Measurements from ENCODE around the gene MTUS2.

Gene MTUS2

DNA sequence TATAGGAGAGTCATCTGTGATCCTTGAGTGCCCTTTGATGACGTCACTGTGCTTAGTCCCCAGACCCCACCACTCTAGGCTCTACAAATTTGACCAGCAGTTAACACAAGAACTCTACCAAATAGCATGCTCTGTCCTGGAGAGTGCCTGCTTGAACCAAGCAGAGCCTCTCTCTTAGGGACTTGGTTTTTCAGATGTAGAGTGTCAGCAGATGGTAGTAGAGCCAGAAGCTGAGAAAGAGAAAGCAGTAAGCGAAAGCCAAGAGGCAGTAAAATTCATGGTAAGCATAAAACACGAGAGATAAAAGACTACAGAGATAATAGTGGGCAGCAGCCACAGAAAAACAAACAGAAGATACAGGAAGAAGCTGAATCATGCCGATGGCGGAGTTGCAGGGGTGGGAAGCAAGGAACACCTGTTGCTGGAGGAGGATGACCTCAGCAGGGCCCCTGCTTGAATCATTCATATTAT lies 582.1 kb downstream of the MTUS2 start:
- no peak for DNase-seq (ENCODE audit: low read depth in 2 of 2)

DNA sequence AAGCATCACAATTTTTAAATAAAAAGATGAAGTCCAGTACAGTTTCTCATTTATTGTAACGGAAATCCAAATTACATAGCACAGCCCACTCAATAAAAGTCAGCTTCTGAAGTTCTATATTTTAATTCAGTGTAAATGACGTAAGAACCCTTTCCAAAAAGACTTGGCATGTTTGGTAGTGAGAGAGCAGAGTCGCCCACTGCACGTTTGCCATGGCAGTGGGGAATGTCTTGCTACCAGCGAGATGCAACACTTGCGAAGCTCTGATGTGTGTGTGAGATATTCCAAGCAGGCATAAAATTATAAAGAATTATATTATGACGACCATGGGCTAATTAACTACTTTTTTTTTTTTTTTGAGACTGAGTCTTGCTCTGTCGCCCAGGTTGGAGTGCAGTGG lies 585.3 kb downstream of the MTUS2 start:
- DNase-seq (ENCODE audit: low read depth in 2 of 2): no peak

DNA sequence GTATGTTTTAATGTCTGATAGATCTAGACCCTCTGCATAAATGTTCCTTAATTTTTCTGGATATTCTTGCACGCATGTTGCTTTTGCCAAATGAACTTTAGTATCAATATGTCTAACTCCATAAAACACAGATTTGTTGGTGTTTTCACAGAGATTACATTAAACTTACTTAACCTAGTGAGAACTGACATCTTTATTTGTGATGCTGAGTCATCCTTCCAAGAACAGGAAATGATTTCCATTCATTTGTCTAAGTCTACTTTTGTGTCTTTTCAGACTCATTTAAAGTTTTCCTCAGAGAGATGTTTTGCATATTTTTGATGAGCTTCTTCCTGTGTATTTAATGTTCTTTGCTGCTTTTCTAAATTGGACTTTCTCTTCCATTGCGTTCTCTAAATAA lies 591.3 kb downstream of the MTUS2 start:
- no peak for DNase-seq (ENCODE audit: low read depth in 2 of 2)

DNA sequence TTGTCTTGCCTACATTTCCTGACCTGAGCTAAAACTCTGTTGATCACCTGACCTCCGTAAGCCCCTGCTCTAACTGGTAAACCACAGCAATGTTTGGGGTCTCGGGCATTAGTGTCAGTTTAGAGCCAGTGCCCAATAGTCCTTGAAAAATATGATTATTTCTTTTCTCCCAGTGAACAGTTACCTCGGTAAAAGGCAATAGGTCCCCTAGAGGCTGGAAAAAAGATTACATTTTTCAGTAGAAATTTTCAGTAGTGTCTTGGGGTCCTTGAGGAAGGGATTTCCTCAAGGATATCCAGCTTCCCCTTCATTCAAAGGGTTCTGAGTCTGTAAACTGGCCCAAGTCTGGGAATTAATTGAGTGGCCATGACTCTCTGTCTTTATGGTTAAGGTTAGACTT lies 597.9 kb downstream of the MTUS2 start:
- no peak for DNase-seq (ENCODE audit: low read depth in 2 of 2)

DNA sequence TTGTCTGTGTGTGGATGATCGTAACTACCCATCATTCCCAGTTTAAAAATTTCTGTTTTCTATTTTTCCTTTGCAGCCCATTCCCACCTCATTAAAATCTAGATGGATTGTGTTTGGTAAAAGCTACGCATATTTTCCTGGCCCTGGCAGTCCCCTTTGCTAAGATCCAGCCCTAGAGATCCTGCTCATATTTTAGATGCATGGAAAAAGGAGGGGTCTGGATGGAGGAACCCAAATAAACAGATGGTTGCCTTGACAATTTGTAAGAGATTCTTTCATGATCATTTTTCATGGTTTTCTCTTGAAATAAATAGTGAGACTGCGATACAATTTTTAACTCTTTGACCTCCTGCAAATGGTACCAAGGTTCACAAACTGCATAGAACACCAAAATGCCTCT lies 601.0 kb downstream of the MTUS2 start:
- no peak for DNase-seq (ENCODE audit: low read depth in 2 of 2)

DNA sequence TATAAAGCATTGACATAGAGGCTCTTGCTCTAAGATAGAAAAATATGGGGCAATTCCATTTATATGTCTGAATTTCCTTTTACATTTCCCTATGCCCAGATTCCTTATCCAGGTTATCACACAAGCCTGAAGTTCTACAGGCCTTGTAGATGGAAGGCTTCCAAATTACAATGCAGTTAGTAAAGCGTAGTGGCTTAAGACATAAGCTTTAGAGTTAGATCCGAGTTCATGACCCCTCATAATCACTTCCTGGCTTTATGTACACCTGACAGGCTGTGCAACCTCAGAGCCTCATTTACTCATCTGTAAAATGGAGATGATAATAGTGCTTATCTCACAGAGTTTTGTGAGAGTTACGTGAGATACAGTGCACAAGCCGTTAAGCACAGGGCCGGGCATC lies 601.9 kb downstream of the MTUS2 start:
- DNase-seq (ENCODE audit: low read depth in 2 of 2): no peak

DNA sequence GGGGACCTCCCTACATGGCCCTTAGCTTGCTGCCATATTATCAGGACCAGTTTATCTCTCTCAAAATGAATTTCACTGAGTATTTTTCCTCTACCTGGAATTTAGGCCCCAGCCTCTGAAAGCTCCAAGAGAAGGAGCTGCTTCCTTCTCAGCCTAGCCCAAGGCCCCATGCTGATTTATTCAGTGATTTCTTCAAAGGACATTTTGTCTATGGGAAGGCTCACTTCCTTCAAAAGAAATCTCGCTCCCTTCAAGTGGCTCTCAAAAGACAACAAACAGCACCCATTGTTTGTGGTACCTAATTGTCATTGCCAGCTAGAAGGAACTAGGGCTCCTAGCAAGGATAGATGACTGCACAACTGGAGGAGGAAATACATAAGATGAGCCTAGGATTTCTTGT lies 602.9 kb downstream of the MTUS2 start:
- no peak for DNase-seq (ENCODE audit: low read depth in 2 of 2)

DNA sequence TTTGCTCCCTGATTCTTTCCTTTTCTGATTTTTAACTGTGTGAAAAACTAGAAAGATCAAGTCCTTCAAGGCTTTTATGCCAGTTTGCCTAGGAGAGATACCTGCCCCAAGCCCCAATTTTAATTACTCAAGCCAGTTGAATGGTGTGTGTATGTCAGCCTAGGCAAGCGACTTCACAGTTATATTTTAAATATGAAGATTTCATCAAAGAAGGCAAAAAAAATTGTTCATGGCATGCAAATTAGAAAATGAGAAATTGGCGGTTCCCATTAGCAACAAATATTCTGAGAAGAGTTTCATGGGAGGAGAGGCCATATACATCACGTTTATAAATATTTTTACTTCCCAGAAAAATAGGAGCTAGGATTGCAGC lies 607.8 kb downstream of the MTUS2 start:
- DNase-seq (ENCODE audit: low read depth in 2 of 2): no peak

DNA sequence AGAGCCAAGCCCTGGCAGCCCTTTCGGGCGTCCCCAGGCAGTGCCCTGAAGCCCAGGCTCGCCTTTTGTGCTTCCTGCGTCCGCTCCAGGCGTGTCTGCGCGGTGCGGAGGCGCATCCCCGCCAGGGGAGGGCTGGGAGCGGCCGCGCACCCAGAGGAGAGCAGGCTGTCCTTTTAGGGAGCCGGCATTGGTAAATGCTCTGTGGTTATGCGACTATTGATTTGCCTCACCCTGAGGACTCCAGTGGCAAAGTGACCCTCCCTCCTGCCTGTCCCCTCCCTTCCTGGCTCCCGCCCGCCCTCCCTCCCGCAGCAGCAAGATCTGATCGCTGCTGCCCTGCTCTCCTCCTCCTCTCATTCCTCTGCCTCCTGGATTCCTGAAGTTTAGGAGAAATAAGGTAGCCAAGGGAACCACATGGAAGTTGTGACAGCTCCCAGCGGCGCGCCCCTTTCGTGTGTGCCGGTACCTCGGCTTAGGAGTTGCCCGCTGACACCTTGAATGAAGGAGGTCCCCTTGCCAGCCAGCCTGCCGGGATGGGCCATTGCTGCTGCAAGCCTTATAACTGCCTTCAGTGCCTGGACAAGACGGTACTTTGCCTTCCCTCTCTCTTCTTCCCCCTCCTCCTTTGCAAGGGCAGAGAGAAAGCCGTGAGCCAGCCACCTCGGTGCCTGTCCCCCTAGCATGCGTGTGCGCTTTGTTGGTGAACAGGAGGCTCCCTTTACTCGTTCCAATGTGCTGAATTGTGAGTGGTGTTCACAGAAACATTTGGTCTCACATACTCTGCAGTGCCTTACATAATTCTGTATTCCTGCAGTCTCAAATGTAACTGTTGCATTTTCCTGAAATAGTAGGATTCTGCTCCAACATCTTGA lies 608.4 kb downstream of the MTUS2 start:
- DNase-seq (ENCODE audit: low read depth in 2 of 2): no peak

DNA sequence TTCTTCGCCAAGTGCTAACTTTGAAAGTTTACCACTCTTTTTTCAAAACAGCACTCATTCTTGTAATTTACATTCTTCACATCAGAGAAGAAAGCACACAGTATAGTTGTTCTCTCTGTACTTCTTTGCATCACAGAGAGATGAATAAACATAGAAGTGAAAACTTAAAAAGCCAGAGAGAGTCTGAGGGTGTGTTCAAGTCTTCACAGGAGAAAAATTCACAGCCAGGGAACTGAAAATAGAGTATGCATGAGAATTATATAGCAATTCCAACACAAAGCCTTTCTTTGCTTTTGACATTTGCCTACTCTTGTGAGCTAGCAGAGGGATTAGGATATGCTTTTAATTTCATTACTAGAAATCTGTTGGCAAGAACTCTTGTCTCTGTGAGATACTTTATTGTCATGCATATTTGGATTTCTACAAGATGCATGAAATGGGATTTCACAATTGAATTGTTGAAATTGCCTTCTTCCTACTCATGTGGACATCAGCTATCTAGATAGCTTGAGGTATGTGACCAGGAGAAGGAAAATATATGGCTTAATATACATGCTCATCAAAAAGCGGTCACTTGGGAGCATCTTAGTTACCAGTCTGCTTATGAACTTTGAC lies 609.3 kb downstream of the MTUS2 start:
- DNase-seq (ENCODE audit: low read depth in 2 of 2): no peak

DNA sequence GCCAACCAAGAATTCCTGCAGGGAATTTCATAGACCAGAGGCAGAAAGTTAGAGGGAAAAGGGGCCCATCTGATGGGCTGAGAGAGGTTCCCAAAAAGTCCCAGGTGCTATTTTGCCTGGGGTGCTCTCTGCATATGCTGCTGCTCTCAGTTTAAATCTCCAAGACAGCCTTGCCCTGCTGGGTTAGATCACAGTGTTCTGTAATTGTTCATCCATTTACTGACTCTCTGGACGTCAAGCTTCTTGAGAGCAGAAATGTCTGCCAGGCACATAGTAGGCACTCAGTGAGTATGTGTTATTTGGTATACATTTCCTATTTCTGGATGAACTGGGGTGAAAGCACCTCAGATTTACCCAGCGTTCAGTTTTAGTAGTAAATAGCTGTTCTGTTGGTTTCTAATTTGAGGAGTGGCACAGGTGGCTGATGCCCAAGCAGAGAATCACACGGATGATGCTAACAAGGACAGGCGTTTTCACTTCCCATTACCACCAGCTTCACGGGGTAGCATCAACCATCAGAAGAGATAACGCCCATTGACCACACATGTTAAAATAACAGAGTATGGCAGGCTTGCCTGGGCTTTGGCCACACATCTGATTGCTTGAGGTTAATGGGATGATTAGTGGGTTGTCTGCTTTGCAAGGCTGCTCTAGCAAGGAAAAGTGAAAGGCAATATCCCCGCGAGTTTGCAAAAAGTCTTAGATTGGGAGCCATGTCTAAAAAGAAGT lies 614.2 kb downstream of the MTUS2 start:
- DNase-seq (ENCODE audit: low read depth in 2 of 2): no peak

DNA sequence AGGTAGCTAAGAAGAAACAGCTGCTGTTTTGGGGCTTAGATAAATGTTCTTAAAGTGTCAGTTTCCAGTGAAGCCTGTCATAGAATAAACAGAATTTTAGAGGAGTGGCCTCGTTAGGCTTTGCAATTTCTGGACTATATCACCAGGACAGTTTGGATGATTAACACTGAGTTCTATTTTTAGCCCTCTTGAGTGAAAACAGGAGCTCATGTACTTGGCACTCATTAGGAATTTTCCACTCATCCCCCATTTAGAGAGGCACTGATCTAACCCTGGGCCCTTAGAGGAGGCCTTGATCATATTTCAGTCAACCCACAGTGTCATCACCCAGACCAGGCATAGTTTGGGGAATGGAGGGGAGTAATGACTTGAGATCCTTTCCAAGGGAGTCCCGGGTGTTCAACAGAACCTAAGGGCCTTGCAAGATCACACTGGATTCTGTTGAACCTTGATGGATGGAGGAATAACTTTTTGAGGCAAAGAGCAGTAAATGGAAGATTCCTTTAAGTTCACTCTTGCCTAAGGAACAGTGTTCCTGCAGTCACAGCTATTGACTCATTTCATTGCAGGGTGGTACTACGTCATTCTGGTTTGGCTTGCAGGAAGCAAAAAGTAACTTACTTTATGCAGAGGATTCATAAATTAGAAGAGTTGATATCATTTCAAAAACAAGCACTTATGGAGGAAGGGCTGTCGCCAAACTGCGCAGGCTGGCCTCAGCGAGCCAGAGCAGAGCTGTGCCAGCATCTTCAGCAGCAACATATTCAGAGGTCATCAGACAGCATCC lies 615.2 kb downstream of the MTUS2 start:
- DNase-seq (ENCODE audit: low read depth in 2 of 2): no peak

DNA sequence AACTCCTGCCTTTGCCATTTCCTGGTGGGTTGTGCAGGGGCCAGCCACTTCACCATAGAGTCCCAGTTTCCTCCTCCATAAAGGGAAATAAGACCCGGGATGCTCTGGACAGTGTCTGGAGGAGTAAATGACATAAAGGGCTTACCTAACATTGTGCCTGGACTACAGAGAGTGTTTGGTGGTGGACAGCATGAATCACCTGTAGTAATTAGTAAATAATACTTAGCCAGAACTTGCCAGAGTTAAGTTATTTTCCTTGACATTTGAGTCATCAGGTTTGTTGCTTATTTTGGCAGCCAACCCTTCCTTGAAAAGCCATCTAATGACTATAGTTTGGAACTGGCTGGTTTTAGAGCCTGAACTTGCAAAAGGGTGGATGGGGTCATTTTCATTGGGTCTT lies 616.2 kb downstream of the MTUS2 start:
- no peak for DNase-seq (ENCODE audit: low read depth in 2 of 2)

DNA sequence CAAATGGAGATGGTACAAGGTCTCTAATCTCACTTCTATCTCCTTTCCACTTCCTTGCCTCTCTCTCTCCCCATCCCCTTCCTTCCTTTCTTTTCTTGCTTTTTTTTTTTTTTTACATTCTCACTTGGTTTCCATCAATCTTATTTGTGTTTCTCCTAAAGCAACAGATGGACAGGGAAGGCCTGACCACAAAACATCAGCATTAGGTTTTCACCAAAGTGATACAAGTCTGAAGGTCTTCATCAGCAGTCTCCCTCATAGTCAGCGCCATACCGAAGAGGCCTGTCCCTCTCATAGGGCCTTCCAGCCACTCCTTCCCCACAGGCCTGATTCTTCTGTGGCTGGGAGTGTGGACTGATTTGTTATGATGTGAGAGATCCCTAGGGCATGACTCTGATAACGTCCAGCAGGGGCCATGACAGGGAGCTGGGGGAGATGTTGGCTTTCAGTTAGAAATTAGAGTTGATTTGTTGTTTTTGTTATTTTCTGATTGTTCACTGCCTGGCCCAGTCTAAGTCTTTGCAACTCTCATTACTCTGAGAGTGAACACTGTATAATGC lies 616.7 kb downstream of the MTUS2 start:
- DNase-seq (ENCODE audit: low read depth in 2 of 2): no peak

DNA sequence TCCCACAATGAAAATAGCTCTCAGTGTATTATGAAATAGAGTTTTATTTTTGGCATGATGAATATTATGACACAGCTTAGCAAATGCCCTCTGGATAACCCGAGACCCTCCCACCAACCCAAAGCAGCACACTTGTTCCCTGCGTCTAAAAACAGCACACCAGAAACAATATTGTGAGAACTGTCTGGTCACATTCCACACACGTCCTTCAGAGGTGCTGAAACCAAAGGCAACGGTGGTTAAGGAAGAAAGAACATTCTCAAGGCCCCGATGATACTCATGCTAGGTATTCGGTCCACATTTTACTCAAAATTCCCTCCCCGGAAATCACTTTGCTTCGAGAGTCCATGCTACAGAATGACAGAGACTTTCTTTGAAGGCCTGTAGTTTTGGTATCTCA lies 618.6 kb downstream of the MTUS2 start:
- no peak for DNase-seq (ENCODE audit: low read depth in 2 of 2)

DNA sequence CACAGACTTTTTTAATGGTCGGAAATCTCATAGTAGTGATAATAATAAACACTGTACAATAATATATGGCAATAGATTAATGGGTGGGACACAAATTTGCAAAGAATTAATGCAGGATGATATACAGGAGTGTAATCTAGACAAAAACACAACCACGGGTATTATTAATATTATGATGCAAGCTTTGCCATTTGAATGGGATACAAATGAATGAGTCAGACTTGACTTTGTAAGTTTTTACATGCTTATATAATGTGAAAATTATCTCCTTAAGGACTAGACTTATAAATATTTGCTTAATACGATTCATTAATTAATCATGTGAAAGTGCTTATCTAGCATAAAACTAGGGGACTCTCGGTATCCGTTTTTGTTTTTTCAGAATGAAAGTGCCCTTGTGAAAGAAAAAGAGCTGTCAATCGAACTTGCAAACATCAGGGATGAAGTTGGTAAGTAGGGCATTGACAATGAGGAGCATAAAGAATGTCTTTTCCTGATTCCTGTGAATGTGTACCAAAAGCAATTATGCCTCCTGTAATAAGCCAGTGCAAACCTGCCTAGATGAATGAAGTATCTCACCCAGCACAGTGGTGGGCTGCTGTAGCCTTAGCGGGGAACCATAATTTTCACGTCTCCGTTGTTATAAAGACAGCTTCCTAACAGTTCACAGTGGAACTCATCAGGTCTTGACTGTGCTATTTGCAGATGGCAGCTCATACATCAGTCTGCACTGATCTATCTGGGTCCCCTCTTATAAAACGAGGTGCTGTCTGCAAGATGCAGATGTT lies 619.7 kb downstream of the MTUS2 start:
- DNase-seq (ENCODE audit: low read depth in 2 of 2): no peak

DNA sequence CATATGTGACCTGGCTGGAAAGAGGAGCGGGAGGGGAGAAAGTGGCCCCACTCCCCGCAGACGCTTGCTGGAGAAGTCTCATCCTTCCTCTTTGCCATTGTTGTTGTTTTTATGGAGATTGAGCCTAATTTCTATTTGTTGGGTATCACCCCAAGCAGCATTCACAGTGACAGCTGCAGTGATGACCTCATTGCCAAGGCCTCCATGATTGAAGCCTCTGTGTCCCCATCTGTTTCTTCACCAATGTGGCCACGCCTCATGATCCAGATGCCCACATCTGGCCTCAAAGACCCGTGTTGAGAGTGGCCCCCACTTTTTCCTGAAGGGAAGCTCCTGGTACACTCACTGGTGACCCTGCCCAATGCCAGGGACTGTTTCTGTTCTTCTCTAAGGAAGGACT lies 621.2 kb downstream of the MTUS2 start:
- no peak for DNase-seq (ENCODE audit: low read depth in 2 of 2)

DNA sequence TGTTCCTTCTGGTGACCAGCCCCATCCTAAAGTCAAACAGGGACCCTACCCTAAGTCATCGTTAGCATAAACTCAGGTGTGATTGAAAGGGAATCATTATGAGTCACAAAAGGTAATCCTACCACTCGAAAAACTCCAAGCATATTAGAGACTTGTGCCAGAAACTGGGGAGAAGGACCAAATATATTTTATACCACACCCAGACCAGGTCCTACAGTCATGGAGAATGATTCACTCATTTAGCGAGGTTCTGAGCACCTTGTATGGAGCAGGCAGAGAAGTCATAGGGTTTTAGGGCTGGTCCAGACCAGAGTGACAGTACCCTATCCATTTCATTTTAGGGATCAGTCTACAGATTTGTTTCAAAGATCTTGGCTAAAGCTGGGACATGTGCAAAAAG lies 625.9 kb downstream of the MTUS2 start:
- no peak for DNase-seq (ENCODE audit: low read depth in 2 of 2)

DNA sequence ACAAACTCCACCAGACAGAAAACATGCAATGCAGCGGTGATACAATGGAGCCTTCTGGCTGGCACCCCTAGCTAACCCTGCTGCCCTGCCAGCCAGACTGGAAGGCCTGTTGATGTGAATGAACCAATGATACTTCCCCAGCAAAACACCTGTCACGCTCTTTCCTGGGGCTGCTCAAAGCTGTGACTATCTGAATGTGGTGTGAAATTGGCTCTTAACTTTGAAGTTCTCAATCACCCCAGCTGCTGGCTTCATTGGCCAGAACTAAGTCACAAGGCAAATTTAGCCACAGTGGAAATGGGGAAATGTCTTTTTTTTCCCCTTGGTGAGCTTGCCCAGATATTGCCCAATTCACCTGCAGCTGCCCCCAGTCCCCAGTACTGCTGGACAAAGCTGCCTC lies 628.0 kb downstream of the MTUS2 start:
- no peak for DNase-seq (ENCODE audit: low read depth in 2 of 2)

DNA sequence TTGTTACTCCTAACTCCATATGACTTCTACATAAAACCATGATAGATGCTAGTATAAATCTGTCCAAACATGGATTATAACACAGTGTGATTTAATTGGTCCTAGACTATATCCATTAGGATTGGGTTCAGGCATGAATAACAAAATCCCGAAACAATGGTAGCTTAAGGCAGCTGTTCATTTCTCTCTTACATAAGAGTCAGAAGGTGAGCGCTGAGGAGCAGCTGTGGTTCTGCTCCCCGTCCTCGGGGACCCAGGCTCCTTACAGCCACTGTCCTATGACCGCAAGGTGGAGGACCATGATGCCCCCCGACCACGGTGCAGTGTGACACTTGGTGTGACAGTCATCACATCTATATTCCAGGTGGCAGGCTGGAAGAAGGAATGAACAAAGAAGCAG lies 629.6 kb downstream of the MTUS2 start:
- DNase-seq (ENCODE audit: low read depth in 2 of 2): no peak

DNA sequence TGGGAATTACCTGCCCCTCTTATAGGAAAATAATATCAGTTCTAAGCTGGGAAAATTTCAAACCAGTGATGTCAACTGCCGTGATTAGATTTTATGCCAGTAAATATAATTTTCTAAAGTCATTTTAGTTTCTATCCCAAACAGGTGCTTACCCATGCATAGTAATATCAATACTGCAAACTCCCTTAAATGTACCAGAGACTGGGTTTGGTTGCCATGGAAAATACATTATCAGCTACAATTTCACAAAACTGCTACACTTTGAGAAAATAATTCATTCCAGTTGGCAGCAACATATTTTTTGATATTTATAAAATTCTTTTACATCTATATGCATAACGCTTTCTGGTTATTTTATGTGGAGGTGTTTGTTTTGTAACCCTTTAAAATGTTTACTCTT lies 631.8 kb downstream of the MTUS2 start:
- no peak for DNase-seq (ENCODE audit: low read depth in 2 of 2)

Data from stimulated activated CD8-positive, alpha-beta memory T cell treated with anti-CD3 and anti-CD28 coated beads, Interleukin-7, amount 100 ng/mL, for 1 hour (primary cell).